ENCODE data around the gene PPP1R13L.
"Not testable (repeated sequence)": the region's sequence is repeated elsewhere in the genome, so short reads cannot be mapped to it uniquely, and the experiment has no call there.

PPP1R13L gene, protein sequence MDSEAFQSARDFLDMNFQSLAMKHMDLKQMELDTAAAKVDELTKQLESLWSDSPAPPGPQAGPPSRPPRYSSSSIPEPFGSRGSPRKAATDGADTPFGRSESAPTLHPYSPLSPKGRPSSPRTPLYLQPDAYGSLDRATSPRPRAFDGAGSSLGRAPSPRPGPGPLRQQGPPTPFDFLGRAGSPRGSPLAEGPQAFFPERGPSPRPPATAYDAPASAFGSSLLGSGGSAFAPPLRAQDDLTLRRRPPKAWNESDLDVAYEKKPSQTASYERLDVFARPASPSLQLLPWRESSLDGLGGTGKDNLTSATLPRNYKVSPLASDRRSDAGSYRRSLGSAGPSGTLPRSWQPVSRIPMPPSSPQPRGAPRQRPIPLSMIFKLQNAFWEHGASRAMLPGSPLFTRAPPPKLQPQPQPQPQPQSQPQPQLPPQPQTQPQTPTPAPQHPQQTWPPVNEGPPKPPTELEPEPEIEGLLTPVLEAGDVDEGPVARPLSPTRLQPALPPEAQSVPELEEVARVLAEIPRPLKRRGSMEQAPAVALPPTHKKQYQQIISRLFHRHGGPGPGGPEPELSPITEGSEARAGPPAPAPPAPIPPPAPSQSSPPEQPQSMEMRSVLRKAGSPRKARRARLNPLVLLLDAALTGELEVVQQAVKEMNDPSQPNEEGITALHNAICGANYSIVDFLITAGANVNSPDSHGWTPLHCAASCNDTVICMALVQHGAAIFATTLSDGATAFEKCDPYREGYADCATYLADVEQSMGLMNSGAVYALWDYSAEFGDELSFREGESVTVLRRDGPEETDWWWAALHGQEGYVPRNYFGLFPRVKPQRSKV

DNA sequence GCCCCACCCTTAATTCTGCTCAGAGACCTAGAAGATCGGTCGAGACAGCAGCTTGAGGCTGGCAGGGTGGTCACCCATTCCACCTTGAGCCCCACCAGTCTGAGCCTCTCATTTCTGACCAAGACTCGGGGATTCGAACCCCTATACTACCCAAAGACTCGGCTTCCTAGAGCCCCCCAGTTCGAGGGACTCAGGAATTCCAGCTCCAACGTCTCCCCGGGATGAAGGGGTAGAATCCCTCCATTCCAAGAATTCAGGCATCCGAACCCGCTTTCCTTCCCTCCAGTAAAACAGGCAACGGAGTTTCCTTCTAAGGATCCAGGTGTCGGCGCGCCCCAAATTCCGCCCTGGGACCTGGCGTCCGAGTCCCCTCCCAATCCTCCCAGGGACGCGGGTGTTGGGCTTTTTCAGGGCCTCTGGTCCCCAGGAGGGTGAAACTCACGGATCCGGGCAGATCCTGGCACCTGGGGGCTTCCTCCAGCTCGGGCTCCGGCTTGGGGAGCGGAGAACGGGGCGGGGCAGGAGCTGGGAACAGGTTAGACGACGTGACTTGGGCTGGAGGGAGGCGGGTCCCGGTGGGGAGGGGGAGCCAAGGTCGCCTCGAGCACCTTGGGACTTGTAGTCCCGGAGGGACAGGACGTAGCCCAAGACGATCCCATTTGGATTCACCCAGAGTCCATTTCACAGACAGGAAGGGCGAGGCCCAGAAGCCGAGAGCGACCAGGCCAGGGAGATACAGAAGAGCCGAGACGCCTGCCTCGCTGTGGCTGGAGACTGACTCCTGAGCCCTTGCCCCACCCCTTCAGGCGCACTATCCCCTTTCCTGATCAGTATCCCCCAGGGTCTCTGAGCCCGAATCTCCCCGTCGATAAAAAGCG, at the start of gene PPP1R13L:
PPP1R13L (minus strand) TSS at position 513 of the 878 bp plus-strand sequence. CDS start 6,751 bp downstream, outside the sequence.
- DNase-seq = peak; percentile 92

DNA sequence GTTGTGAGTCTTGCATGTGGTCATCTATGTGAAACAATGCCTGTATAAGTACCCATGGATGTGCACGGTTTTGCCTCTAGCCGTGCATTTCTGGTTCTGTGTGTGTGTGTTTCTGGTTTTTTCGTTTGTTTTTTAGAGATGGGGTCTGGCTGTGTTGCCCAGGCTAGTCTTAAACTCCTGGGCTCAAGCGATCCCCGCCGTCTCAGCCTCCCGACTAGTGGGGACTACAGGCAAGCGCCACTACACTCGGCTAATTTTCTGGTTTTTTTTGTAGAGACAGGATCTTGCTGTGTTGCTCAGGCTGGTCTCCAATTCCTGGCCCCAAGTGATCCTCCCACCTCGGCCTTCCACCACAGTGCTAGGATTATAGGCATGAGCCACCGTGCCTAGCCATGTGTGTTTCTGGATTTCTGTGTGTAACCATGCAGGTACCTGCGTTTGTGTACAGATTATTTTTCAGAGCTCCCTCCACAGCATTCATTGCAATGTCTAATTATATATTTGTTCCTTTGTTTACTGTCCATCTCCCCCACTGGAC, 47.0 kb upstream of the PPP1R13L start:
- DNase-seq = no peak

DNA sequence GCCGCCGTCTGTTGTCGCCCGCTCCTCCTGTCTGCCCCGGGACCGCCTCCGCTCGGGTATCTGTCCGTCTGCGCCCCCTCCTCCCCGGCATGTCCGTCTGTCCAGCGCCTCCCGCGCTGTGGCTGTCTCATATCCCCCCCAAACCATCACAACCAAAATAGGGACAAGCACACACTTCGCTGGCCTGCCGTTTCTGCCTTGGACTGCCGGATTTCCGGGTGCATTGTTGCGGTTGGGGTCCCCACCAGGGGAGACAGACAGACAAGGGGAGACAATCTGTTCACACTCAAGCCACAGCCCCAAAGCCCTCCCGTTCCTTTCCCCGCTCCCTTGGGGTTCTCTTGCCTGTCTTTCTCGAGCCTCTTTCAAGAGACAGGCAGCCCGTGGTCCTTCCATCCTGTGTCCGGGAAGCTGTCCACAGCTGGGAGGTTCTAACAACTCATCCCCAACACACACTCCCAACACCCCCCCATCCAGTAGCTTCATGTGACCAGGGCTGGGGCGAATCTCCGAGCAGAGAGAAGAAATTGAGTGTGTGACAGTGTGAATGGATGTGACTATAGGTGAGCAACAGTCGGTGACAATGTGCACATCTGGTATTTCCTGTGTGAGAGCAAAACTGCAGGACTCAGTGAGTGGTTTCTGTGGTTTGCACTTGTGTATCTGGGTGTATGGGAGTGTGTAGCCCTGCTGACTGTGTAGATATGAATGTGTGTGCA, 46.4 kb upstream of the PPP1R13L start:
- DNase-seq = peak; percentile 58

DNA sequence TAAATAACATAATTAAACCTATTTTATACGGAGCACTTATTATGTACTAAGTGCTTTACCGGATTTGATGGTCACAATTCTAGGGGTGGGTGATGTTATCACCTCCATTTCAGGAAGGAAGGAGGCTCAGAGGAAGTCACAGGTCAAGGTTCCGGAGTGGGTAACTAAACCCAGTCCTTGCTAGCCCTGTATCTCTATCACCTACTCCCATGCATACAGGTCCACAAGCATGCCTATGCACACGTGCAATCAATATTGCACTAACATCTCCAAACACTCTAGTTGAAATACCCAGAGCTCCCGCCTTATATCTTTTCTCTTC, 45.1 kb upstream of the PPP1R13L start:
- DNase-seq = no peak

DNA sequence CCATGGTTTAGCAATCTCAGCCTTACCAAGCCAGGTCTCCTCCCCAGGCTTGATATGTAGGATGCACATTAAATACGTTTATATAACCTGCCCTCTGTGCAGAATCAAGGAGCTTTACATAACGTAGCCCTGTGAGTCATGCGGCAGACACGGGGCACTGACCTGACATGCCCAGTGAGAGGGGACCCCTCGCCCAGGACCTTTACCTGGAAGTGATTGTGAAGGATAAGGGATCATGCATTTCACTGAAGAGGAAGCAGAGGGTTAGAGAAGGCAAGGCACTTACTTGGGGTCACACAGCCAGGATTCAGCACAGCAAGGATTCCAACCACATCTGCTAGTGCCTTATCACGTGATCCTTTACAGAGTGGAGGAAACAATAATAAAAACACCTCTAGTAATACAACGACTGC, 44.0 kb upstream of the PPP1R13L start:
- DNase-seq = peak; percentile 36

DNA sequence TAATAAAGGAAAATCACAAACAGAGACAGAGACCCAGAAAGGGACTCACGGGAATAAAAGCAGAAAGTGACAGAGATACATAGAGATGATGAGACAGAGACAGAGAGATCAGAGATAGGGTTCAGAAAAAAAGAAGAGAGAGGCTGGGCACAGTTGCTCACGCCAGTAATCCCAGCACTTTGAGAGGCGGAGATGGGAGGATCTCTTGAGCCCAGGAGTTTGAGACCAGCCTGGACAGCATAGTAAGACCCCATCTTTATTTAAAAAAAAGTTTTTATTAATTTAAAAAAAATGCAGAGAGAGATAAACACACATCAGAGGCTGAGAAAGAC, 43.5 kb upstream of the PPP1R13L start:
- no peak for DNase-seq

DNA sequence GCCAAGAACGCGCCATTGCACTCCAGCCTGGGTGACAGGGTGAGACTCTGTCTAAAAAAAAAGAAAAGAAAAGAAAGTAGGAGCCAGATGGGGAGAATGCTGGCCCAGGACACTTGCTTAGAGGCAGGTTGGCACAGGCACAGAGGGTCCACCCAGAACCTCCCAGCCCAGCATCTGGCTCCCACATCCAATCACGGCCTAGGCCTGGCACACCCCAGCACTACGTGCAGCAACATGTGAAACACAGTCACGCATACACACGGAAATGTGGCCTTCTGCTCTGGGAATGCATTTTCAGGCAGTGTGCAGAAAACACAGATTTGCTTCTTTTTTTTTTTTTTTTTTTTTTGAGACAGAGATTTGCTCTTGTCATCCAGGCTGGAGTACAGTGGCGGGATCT, 42.1 kb upstream of the PPP1R13L start:
- no peak for DNase-seq

DNA sequence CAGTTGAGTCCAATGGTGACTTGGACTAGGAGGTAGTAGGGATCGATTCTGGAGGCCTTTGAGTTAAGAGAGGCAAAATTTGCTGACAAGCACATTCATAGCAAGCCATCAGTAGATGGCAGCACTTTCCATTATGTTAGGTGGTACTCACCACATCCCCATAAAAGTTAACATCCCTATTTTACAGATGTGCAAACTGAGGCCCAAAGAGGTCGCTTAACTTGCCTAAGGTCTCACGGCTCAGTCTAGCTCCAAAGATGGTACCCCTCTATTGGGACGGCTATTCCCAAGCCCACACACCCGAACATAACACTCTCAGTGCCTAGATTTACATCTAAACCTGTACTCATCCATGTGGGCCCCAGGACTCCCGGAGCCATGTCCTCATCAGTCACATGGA, 41.4 kb upstream of the PPP1R13L start:
- peak; percentile 56 for DNase-seq

DNA sequence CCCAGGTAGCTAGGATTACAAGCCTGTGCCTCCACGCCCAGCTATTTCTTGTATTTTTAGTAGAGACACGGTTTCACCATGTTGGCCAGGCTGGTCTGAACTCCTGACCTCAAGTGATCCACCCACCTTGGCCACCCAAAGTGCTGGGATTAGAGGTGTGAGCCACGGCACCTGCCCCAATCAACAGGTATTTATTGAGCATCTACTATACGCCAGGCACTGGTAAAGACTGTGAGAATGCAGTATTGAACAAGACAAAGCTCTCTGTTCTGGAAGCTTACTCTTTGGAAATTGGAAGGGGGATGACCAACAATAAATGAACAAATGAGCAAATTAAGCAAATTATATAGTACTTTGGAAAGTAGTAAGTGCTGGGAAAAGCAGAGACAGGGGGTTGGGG, 40.3 kb upstream of the PPP1R13L start:
- DNase-seq = no peak

DNA sequence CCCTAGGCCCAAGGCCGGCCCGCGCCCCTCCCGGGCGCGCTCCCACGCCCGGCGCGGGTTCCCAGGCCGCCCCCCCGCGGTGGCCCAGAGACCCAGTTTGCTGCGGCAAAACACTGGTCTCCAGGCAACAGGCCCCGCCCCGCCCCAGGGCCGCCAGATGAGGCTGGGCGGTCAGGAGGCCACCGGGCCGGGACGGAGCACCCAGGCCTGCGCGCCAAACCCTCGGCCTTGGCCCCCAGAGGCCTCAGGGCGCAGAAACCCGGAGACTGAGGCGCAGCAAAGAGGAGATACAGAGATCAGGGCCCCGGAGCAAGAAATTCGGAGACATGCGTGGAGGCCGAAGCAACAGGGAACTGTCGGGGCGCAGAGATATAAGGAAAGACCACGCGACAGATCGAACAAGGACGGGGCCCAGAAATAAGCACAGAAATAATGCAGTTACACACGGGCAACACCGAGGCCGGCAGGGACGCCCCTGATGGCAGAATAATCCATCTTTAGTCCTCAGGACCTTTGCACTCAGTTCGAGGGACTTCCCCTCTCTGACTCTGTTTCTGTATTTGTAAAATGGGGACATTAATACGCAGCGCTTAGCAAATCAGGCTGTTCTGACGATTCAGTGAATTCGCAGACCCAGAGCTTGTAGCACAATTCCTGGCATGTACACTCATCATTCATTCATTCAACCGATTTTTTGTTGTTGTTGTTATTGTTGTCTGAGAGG, 39.6 kb upstream of the PPP1R13L start:
- DNase-seq = peak; percentile 93

DNA sequence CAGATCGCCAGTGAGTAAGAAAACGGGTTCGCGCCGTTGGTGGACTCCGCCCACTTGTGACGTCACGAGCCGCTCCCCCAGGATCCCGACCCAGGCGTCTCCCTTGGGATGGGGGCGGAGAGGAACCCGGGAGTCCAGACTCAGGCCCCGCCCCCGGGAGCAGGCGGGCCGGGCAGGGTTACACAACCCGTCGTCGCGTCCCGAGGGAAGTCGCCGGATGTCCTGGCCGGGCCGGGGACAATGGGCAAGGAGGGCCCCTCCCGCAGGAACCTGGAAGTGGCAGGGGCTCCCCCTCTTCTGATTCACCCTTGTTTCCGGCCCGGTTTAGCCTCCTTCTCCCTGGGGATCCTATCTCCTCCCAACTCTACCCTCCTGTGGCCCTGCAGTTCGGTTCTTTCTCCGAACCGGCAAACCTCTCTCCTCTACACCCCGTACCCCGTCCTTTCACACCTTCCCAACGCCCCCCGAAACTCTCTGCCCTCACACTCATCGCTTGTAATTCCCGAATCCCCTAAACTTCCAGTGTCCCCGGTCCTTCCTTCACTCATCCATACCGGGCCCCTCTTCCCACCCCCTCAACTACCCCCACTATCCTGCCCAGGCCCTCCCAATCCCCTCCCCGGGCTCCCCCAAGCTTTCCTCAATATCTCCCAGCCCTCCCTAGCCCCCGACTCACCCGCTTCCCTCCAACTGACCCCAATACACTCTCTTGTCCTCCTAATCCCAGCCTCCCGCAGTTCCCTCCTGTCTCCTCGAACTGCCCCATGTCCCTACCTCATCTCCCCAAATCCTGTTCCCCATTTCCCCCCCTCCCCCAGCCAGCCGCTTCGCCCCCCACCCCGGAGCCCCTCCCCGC, 38.8 kb upstream of the PPP1R13L start:
- peak; percentile 97 for DNase-seq

DNA sequence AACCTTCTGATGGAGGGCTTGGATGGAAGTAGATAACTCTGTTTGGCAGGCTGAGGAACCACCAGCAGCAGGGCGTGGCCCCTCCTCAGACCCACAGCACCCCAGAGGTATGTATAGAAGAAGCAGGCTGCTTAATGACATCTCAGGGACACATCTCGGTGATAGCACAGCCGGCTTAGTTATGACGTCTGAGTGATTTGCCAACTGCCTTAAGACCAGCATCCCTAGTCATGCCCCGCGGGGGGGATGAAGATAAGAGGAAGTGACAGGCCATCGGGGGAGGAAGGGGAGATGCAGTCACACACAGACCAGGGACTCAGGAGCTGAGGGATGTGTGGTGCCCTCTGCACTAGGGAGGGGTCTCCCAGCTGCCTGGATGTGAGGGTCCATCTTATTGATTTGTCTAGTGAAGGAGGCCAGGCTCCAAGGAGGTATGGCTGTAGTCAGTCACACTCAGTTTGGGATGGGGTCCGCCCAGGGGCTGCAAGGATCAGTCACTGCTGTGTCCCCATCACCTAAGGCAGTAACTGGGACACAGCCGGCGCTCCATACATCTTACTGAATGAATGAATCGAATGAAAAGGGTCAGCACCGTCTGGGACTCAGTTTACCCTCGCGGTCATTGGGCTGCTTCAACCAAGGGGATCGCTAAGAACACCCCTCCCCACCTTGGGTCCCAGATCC, 38.1 kb upstream of the PPP1R13L start:
- DNase-seq = peak; percentile 49

DNA sequence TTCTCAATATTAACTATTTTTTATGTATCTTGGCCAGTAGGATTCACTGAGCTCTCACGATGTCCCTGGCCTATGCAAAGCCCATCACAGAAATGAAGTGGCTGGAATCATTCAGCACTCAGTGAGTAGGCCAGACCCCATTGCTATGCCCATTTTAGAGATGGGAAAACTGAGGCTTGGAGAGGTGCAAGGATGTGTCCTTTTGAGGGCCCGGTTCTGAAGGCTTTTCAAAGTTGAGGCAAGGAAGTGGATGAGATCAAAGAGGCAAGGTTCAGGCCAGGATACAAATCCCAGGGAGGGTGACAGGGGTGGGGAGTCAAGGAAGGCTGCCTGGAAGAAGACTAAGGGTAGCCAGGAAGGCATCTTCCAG, 37.5 kb upstream of the PPP1R13L start:
- no peak for DNase-seq

DNA sequence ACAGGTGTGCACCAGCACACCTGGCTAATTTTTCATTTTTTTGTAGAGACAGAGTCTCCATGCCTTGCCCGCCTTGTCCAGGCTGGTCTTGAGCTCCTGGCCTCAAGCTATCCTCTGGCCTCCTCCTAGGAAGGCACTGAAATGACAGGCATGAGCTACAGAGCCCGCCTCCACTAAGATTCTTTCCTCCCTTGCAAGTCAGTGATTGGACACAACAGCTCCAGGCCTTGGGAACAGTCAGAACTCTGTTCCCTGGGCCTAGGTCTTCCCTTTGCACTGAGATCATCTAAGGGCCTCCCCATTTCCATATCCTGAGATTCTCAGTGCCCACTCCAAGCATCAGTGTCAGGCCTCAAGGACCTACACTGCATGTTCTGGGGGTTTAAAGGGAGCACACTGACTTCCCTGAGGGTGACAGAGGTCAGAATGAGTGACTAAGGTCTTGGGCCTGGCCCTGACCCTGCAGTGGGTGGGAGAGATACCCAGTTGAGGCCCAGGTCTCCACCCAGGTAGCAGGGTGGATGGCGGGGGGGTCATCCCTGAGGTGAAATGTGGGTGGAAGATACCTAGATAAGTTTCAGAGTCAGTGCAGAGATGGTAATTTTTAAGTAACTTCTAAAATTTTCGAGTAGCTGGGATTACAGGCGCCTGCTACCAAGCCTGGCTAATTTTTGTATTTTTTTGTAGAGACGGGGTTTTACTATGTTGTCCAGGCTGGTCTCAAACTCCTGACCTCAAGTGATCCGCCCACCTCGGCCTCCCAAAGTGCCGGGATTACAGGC, 36.2 kb upstream of the PPP1R13L start:
- peak; percentile 38 for DNase-seq

DNA sequence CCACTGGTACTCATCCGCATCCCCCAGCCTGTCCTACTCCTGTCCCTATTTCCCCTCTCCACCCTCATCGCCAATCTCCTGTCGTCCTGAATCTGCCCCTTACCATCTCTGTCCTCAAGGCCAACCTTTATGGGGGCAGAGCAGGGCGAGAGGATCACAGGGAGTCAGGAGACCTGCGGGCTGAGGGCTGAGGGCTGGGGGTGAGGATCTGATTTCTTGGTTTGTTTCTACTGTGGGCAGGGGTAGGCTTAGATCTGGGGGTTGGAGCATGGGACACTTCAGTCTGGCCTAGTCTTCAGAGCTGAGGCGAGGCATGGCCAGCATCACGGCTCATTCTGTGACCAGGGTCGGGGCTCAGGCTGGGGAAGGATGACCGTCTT, 35.4 kb upstream of the PPP1R13L start:
- DNase-seq = no peak

DNA sequence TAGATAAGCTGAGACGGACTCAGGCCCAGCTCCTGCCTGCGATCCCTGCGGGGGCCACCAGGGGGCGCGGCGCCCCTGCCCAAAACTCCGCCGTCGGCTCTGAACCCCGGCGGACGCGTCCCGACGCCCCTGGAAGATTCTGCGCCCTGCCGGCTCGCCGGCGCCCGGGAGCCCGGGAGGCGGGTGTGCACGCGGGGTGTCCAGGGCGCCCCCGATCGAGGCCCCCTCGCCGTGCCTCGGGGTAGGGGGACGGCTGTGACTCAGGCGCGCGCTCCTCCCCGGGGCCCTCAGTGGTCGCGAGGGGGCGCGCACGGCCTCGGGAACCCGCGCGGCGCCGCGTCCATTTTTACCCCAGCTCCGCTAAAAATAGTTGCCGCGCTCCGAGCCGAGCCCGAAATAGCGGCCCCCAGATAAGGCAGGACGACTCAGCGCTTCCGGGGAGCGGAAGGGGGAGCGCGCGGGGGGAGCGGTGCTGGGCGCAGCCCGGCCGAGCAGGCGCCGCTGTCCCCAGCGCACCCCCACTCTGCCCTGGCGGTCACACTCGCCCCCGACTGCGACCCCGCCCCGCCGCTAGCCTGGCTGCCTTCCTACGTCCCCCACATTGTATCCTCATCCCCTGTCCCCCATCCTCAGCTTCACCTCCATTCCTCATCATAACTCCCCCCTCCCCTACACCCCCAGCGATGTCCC, 34.8 kb upstream of the PPP1R13L start:
- peak; percentile 78 for DNase-seq

DNA sequence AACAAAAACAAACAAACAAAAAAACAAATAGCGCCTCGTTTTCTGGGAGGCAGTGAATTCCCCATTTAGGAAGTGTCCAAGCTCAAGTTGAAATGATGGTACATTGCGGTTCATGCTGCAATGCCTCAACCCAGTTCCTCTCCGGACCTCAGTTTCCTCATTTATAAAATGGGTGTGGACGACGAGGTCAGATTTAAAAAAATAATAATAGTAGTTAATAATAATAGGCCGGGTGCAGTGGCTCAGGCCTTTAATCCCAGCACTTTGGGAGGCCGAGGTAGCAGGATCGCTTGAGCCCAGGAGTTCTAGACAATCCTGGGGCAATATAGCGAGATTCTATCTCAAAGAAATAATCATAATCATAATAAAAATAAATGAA, 34.3 kb upstream of the PPP1R13L start:
- DNase-seq = no peak

DNA sequence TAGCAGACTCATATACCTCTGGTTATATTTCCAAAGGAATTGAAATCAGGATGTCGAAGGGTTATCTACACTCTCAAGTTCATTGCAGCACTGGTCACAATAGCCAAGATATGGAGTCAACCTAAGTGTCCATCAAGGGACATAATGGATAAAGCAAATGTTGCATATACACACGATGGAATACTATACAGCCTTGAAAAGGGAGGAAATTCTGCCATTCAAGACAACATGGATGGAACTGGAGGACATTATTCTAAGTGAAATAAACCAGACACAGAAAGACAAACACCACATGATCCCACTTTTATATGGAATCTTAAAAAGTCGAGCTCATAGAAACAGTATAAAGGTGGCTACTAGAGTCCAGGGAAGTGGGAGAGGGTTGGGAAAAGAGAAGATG, 32.5 kb upstream of the PPP1R13L start:
- no peak for DNase-seq

DNA sequence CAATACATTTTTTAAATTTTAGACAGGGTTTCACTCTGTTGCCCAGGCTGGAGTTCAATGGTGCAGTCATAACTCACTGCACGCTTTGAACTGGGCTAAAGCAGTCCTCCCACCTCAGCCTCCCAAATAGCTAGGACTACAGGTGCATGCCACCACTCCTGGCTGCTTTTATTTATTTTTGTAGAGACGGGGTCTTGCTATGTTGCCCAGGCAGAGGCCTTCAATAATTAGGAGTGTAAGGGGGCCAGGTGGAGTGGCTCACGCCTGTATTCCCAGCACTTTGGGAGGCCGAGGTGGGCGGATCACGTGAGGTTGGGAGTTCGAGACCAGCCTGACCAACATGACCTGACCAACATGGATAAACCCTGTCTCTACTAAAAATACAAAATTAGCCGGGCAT, 27.7 kb upstream of the PPP1R13L start:
- not testable (repeated sequence) for DNase-seq

Measured in DMS53 (cell line).